GM19043 (cell line): ENCODE data around the gene COL27A1.
"Not testable (repeated sequence)": the region's sequence is repeated elsewhere in the genome, so short reads cannot be mapped to it uniquely, and the experiment has no call there.

Source experiments
- ATAC-seq: cut with Tn5 transposase; IDR thresholded peaks from one replicate; pipeline ENCODE4 v1.9.1; 2021; ENCODE audit warnings: low read depth; ENCODE audit not compliant: unreplicated experiment

The COL27A1 gene

GRCh38 chr9:114314881-114315722 is 159.8 kb downstream of the COL27A1 start:
- ATAC-seq: no peak

- ATAC-seq: no peak
Measured at GRCh38 chr9:114315723-114316363, 160.5 kb downstream of the COL27A1 start.

GRCh38 chr9:114316605-114317230 is 161.4 kb downstream of the COL27A1 start:
- no peak for ATAC-seq

GRCh38 chr9:114317665-114318357 is 162.5 kb downstream of the COL27A1 start:
- no peak for ATAC-seq

- ATAC-seq: no peak
Measured at GRCh38 chr9:114318416-114318815, 163.1 kb downstream of the COL27A1 start.

GRCh38 chr9:114319147-114319546 is 163.8 kb downstream of the COL27A1 start:
- no peak for ATAC-seq

GRCh38 chr9:114320710-114321109 is 165.4 kb downstream of the COL27A1 start:
- not testable (repeated sequence) for ATAC-seq

GRCh38 chr9:114321759-114322158 is 166.4 kb downstream of the COL27A1 start:
- no peak for ATAC-seq

- ATAC-seq: not testable (repeated sequence)
Measured at GRCh38 chr9:114322160-114322818, 167.0 kb downstream of the COL27A1 start.

GRCh38 chr9:114322831-114323531 is 167.6 kb downstream of the COL27A1 start, which contains the start of gene ORM1:
Gene ORM1, plus strand, starts transcription at chr9:114323098. Its CDS starts 36 bp downstream, at chr9:114323134.
- not testable (repeated sequence) for ATAC-seq

- ATAC-seq: not testable (repeated sequence)
Measured at GRCh38 chr9:114323849-114324248, 168.5 kb downstream of the COL27A1 start.

GRCh38 chr9:114324492-114324891 is 169.2 kb downstream of the COL27A1 start:
- no peak for ATAC-seq

GRCh38 chr9:114324965-114325364 is 169.6 kb downstream of the COL27A1 start:
- ATAC-seq: not testable (repeated sequence)

- not testable (repeated sequence) for ATAC-seq
Measured at GRCh38 chr9:114325684-114326254, 170.4 kb downstream of the COL27A1 start.

- no peak for ATAC-seq
Measured at GRCh38 chr9:114327749-114328148, 172.4 kb downstream of the COL27A1 start.

- not testable (repeated sequence) for ATAC-seq
Measured at GRCh38 chr9:114328357-114328820, 173.1 kb downstream of the COL27A1 start.

GRCh38 chr9:114328937-114329624 is 173.7 kb downstream of the COL27A1 start:
- not testable (repeated sequence) for ATAC-seq

- ATAC-seq: not testable (repeated sequence)
Measured at GRCh38 chr9:114329625-114330022, 174.3 kb downstream of the COL27A1 start, which contains the start of gene ORM2. Gene ORM2, plus strand, starts transcription at chr9:114329869. Its CDS starts 36 bp downstream, at chr9:114329905.
